Thoracic aorta (tissue), 2 donors: ENCODE results near the gene ATF6. TPM values are rescaled to one million over a fixed set of nuclear protein-coding genes. Genes with fewer than 3 reads are reported as not detected.

ENCODE experiments used
- ATAC-seq: fragments of 150-250 bp; one replicate; pipeline ENCODE4 v1.8.0; 2017; ENCODE audit warnings: low read depth; ENCODE audit not compliant: insufficient number of reproducible peaks, low FRiP score
- DNase-seq: peaks from one replicate; pipeline ENCODE4 v3.0.0-alpha.2; 2020; ENCODE audit warnings: low spot score
- H3K27ac ChIP-seq, 2 donors: fragments of 200-600 bp; sonication (generic); 1 replicate in 1 of 2; 2 replicates in 1 of 2; pipeline ENCODE4 v1.5.1; 2016; ENCODE audit warnings: mild to moderate bottlenecking in 2 of 2, moderate library complexity in 2 of 2
- H3K27me3 ChIP-seq: fragments of 200-600 bp; sonication (generic); replicated peaks from 2 replicates; pipeline ENCODE4 v1.6.0; 2016; ENCODE audit warnings: mild to moderate bottlenecking; ENCODE audit not compliant: insufficient read depth
- H3K36me3 ChIP-seq: fragments of 200-600 bp; sonication (generic); one replicate; pipeline ENCODE4 v1.5.1; 2016
- H3K4me1 ChIP-seq, 2 donors: fragments of 200-600 bp; sonication (generic); 1 replicate in 1 of 2; 2 replicates in 1 of 2; pipeline versions ENCODE4 v1.5.1 to v1.6.0; 2016; ENCODE audit warnings: low read depth in 2 of 2, mild to moderate bottlenecking in 1 of 2; ENCODE audit not compliant: control insufficient read depth in 1 of 2
- H3K4me3 ChIP-seq: fragments of 200-600 bp; sonication (generic); 2 replicates; pipeline ENCODE4 v1.5.1; 2016; ENCODE audit warnings: mild to moderate bottlenecking
- H3K9me3 ChIP-seq: fragments of 200-600 bp; sonication (generic); 2 replicates; pipeline ENCODE4 v1.5.1; 2016
- total RNA-seq, 2 donors: library from RNA; depleted of rRNA; stranded (reverse); fragments of >200 nt; gene quantifications; one replicate each; pipeline versions ENCODE4 v1.1.0 to v1.2.3, GENCODE V29; 2016
- TF ChIP-seq, protein P1 (sequence below): fragments of 200-600 bp; sonication (generic); IDR thresholded peaks from one replicate; pipeline ENCODE4 v1.5.1; 2019; ENCODE audit warnings: antibody characterized with exemption

The ATF6 gene
- total RNA-seq, 2 donors from 2014 or later = 26.9 to 37.6 TPM

DNA sequence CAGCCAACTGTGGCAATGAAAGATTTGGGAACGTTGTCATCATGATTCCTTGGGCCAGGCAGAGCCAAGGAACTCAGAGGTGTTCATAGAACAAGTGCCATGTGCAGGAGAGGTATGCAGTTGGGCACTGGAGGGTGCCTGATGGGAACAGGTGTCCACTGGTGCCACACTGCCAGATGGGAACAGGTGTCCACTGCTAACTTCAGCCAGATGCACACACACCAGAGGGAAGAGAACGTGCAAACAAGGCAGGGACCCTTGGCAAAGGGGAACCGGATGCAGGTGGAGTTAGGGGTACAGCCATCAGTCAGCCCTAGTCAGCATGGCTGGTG is 244.0 kb downstream of the ATF6 start:
- Histone ChIP-seq H3K27me3 (no peaks in the 10 kb centered on the region), H3K4me3 (no peak overlapping the region), H3K27ac (peak overlapping the region in 1 of 2 donors; percentile 42), H3K36me3 (peaks cover 4% of the 10 kb centered on the region), H3K4me1 (peaks cover 10 to 50% of the 10 kb centered on the region in 2 donors), H3K9me3 (no peaks in the 10 kb centered on the region)
- ATAC-seq (no peak), DNase-seq (no peak)
- TF ChIP-seq, protein P1, sequence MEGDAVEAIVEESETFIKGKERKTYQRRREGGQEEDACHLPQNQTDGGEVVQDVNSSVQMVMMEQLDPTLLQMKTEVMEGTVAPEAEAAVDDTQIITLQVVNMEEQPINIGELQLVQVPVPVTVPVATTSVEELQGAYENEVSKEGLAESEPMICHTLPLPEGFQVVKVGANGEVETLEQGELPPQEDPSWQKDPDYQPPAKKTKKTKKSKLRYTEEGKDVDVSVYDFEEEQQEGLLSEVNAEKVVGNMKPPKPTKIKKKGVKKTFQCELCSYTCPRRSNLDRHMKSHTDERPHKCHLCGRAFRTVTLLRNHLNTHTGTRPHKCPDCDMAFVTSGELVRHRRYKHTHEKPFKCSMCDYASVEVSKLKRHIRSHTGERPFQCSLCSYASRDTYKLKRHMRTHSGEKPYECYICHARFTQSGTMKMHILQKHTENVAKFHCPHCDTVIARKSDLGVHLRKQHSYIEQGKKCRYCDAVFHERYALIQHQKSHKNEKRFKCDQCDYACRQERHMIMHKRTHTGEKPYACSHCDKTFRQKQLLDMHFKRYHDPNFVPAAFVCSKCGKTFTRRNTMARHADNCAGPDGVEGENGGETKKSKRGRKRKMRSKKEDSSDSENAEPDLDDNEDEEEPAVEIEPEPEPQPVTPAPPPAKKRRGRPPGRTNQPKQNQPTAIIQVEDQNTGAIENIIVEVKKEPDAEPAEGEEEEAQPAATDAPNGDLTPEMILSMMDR = no peak

DNA sequence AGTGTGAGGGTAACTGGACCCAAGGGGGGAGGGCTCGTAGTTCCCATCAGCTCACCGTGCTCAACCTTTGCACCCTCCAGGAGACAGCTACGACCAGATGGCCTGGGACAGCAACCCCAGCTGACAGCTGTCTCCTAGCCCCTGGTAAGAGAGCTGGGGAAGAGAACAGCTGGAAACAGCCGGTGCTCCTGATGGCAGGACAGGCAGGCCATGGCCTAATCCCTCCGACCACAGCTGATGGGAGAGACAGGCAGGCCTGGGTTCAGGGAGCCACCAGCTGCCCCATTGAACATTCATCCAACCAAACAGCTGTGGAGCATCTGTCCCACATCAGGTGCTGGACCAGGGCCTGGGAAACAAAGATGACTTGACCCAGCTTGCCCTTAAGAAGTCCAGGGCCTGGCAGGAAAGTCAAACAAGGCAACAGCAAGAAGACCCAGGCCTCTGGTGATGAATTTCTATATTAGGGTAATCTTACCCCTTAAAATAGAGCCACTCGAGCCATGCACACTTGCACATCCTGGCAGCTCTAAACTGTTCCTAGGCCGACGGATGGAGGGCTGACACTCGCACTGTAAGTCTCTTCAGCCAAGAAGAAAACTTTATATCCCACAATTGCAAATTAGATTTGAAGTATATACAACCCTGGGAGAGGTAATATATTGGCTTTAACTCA is 245.4 kb downstream of the ATF6 start:
- Histone ChIP-seq H3K9me3 (no peaks in the 10 kb centered on the region), H3K4me3 (no peak overlapping the region), H3K27me3 (no peaks in the 10 kb centered on the region), H3K27ac (peak overlapping the region; percentile 41 to 43), H3K4me1 (peaks cover 10 to 50% of the 10 kb centered on the region in 2 donors), H3K36me3 (no peaks in the 10 kb centered on the region)
- DNase-seq = no peak
- TF ChIP-seq, protein P1 = no peak
- peak; percentile 38 for ATAC-seq

DNA sequence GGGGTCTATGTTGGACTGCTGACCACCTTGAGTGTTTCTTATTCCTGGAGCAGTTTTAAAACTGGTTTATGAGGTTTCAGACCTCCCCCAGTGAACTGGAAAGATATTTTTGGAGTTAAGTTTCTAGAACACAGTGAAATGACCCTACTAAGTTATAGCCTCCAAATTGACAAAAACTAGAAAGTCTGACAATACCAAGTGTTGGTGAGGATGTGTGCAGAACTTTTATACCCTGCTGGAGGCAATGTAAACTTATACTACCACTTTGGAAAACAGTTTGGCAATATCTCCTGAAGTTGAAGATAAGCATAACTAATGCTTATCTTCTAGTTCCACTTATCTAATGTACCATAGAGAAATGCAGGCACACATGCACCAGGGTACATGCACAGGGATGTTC is 247.2 kb downstream of the ATF6 start:
- TF ChIP-seq, protein P1 = no peak
- no peak overlapping the region for H3K27ac ChIP-seq
- no peak for DNase-seq
- no peaks in the 10 kb centered on the region for H3K27me3 ChIP-seq
- no peak overlapping the region for H3K4me3 ChIP-seq
- no peaks in the 10 kb centered on the region for H3K36me3 ChIP-seq
- no peaks in the 10 kb centered on the region for H3K9me3 ChIP-seq
- no peak for ATAC-seq
- peaks cover 10 to 49% of the 10 kb centered on the region in 2 donors for H3K4me1 ChIP-seq

Other genes with a start within 250 kb of the ATF6 start
- gene HSPA6, start 241.8 kb upstream of the ATF6 start, total RNA-seq = 10 to 100 TPM in 1 of 2 donors, 1 to 10 TPM in 1; 7.7 to 11.9 TPM
- gene FCGR3A, start 216.5 kb upstream of the ATF6 start, total RNA-seq = 10 to 100 TPM; 41.2 to 46.8 TPM
- gene FCGR3B, start 135.1 kb upstream of the ATF6 start, total RNA-seq = 1 to 10 TPM; 2.7 to 4.6 TPM
- gene FCGR2B, start 103.2 kb upstream of the ATF6 start, total RNA-seq = 10 to 100 TPM; 20.2 to 65.9 TPM
- gene FCRLA, start 59.1 kb upstream of the ATF6 start, total RNA-seq = not detected
- under 1 TPM in 1 of 2 donors, not detected in 1; 0.68 TPM for gene FCRLB, start 44.8 kb upstream of the ATF6 start, total RNA-seq
- gene DUSP12, start 16.5 kb upstream of the ATF6 start, total RNA-seq = 10 to 100 TPM; 17.3 to 27.9 TPM